Trophoblast cell (in vitro differentiated cells and primary cell): ENCODE measurements around the gene ZDHHC8.

Source experiments
- DNase-seq, 2 donors: peaks; one replicate each; pipeline ENCODE4 v3.0.0-alpha.2; 2016
- H2AFZ ChIP-seq: 2 replicates; pipeline ENCODE4 v1.6.1; 2013; ENCODE audit warnings: low read length, moderate library complexity, mild to moderate bottlenecking; ENCODE audit not compliant: insufficient read depth, poor library complexity
- H2AK5ac ChIP-seq: 2 replicates; pipeline ENCODE4 v1.6.1; 2013; ENCODE audit warnings: mild to moderate bottlenecking, low read length
- H2BK120ac ChIP-seq: 2 replicates; pipeline ENCODE4 v1.6.1; 2013; ENCODE audit warnings: low read length, mild to moderate bottlenecking, moderate library complexity; ENCODE audit not compliant: insufficient read depth, poor library complexity
- H2BK12ac ChIP-seq: 2 replicates; pipeline ENCODE4 v1.6.1; 2013; ENCODE audit warnings: mild to moderate bottlenecking, low read length, moderate library complexity
- H2BK5ac ChIP-seq: 2 replicates; pipeline ENCODE4 v1.6.1; 2013; ENCODE audit warnings: low read length, low read depth, moderate library complexity, mild to moderate bottlenecking; ENCODE audit not compliant: poor library complexity
- H3K14ac ChIP-seq: 2 replicates; pipeline ENCODE4 v1.6.1; 2013; ENCODE audit warnings: mild to moderate bottlenecking, low read length
- H3K18ac ChIP-seq: 2 replicates; pipeline ENCODE4 v1.6.1; 2013; ENCODE audit warnings: mild to moderate bottlenecking, low read length
- H3K23ac ChIP-seq: 2 replicates; pipeline ENCODE4 v1.6.1; 2013; ENCODE audit warnings: low read length
- H3K27ac ChIP-seq: 2 replicates; pipeline ENCODE4 v1.5.1; 2013; ENCODE audit warnings: low read depth, mild to moderate bottlenecking, inconsistent platforms, low read length, moderate library complexity
- H3K27me3 ChIP-seq: 2 replicates; pipeline ENCODE4 v1.6.1; 2013; ENCODE audit warnings: inconsistent platforms, mild to moderate bottlenecking, low read length, moderate library complexity; ENCODE audit not compliant: insufficient read depth
- H3K36me3 ChIP-seq, 2 experiments: 1 replicate in 1 of 2; 2 replicates in 1 of 2; pipeline ENCODE4 v1.6.1; 2013; ENCODE audit warnings: low read length in 2 of 2, mild to moderate bottlenecking in 2 of 2, moderate library complexity in 1 of 2; ENCODE audit not compliant: insufficient read depth in 2 of 2, control insufficient read depth in 1 of 2
- H3K4ac ChIP-seq: 2 replicates; pipeline ENCODE4 v1.6.1; 2013; ENCODE audit warnings: low read depth, mild to moderate bottlenecking, low read length, moderate library complexity
- H3K4me1 ChIP-seq, 2 experiments: 1 replicate in 1 of 2; 2 replicates in 1 of 2; pipeline ENCODE4 v1.6.1; 2013; ENCODE audit warnings: low read length in 2 of 2, mild to moderate bottlenecking in 2 of 2, moderate library complexity in 1 of 2; ENCODE audit not compliant: insufficient read depth in 2 of 2, control insufficient read depth in 1 of 2
- H3K4me2 ChIP-seq: 2 replicates; pipeline ENCODE4 v1.6.1; 2013; ENCODE audit warnings: inconsistent platforms, mild to moderate bottlenecking, low read length, moderate library complexity
- H3K4me3 ChIP-seq: 2 replicates; pipeline ENCODE4 v1.5.1; 2013; ENCODE audit warnings: mild to moderate bottlenecking, low read depth, low read length, inconsistent platforms
- H3K79me1 ChIP-seq: one replicate; pipeline ENCODE4 v1.6.1; 2013; ENCODE audit warnings: low read length
- H3K79me2 ChIP-seq: 2 replicates; pipeline ENCODE4 v1.6.1; 2013; ENCODE audit warnings: low read length, mild to moderate bottlenecking; ENCODE audit not compliant: control insufficient read depth, insufficient read depth, poor library complexity
- H3K9ac ChIP-seq: 2 replicates; pipeline ENCODE4 v1.6.1; 2013; ENCODE audit warnings: mild to moderate bottlenecking, low read length
- H3K9me3 ChIP-seq: 2 replicates; pipeline ENCODE4 v1.6.1; 2013; ENCODE audit warnings: low read depth, mild to moderate bottlenecking, control low read depth, inconsistent platforms, low read length; ENCODE audit not compliant: insufficient read depth
- H4K12ac ChIP-seq: 2 replicates; pipeline ENCODE4 v1.6.1; 2013; ENCODE audit warnings: low read depth, mild to moderate bottlenecking, low read length, moderate library complexity
- H4K8ac ChIP-seq: 2 replicates; pipeline ENCODE4 v1.6.1; 2013; ENCODE audit warnings: low read depth, mild to moderate bottlenecking, low read length, moderate library complexity
- H4K91ac ChIP-seq: one replicate; pipeline ENCODE4 v1.6.1; 2013; ENCODE audit warnings: low read depth, mild to moderate bottlenecking, low read length, moderate library complexity
- WGBS: extraction: QIAGEN DNeasy Blood & Tissue Kit; methylation state at CpG from one replicate; pipeline ENCODE4 v1.1.7; 2013; ENCODE audit warnings: missing lambda C conversion rate; ENCODE audit not compliant: insufficient read length, insufficient coverage; ENCODE audit errors: extremely low coverage; 5-methylcytosine and 5-hydroxymethylcytosine counted together

Gene ZDHHC8

DNA sequence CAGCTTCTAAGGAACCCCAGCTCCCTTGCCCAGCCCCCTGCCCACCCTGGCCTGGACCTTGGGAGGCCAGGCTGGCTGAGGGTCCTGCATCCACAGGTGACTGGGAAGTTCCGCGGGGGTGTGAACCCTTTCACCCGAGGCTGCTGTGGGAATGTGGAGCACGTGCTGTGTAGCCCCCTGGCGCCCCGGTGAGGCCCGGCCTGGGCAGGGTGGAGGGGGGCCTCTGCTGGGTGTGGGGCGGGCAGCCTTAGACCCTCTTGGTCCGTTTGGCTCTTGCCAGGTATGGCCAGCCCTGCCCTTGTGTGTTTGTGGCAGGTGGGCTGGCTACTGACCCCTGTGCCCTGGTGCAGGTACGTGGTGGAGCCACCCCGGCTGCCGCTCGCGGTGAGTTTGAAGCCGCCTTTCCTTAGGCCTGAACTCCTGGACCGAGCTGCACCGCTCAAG, 8.9 kb downstream of the ZDHHC8 start:
- Histone ChIP-seq H3K14ac (no peak overlapping the region), H3K4me2 (no peak overlapping the region), H3K9ac (no peak overlapping the region), H4K91ac (no peak overlapping the region), H4K8ac (no peak overlapping the region), H3K36me3 (peaks cover 20 to 28% of the 10 kb centered on the region in 2 experiments), H3K4ac (no peak overlapping the region), H3K9me3 (peaks cover 4% of the 10 kb centered on the region), H2AK5ac (no peak overlapping the region), H3K4me1 (peaks cover 13 to 15% of the 10 kb centered on the region in 2 experiments), H2BK120ac (no peak overlapping the region), H3K4me3 (no peak overlapping the region), H2BK12ac (no peak overlapping the region), H3K79me2 (no peaks in the 10 kb centered on the region), H2AFZ (no peak overlapping the region), H2BK5ac (no peak overlapping the region), H4K12ac (no peak overlapping the region), H3K18ac (no peak overlapping the region), H3K23ac (no peak overlapping the region), H3K79me1 (peaks cover 7% of the 10 kb centered on the region), H3K27me3 (no peaks in the 10 kb centered on the region), H3K27ac (no peak overlapping the region)
- WGBS = no CpG with 5 or more reads among the region's 17 CpGs
- DNase-seq = no peak

- peak overlapping the region; percentile 50 for H4K91ac ChIP-seq
- peak overlapping the region; percentile 52 for H4K8ac ChIP-seq
- no peak overlapping the region for H2AFZ ChIP-seq
- H3K4me2 ChIP-seq = no peak overlapping the region
- H3K23ac ChIP-seq = no peak overlapping the region
- H2BK120ac ChIP-seq = peak overlapping the region; percentile 13
- H3K27ac ChIP-seq = peak overlapping the region; percentile 9
- peaks cover 1% of the 10 kb centered on the region for H3K9me3 ChIP-seq
- peak; percentile 86 to 93 for DNase-seq
- H3K14ac ChIP-seq = peak overlapping the region; percentile 50
- peak overlapping the region; percentile 7 for H2BK5ac ChIP-seq
- H3K4ac ChIP-seq = no peak overlapping the region
- peak overlapping the region; percentile 18 for H3K18ac ChIP-seq
- H3K9ac ChIP-seq = no peak overlapping the region
- H3K36me3 ChIP-seq = peaks cover 22 to 28% of the 10 kb centered on the region in 2 experiments
- H2AK5ac ChIP-seq = peak overlapping the region; percentile 6
- no peak overlapping the region for H4K12ac ChIP-seq
- H3K4me1 ChIP-seq = peaks cover 13 to 15% of the 10 kb centered on the region in 2 experiments
- H3K79me2 ChIP-seq = no peaks in the 10 kb centered on the region
- H3K79me1 ChIP-seq = peaks cover 7% of the 10 kb centered on the region
- no peak overlapping the region for H3K4me3 ChIP-seq
- no peak overlapping the region for H2BK12ac ChIP-seq
- no CpG with 5 or more reads among the region's 22 CpGs for WGBS
- no peaks in the 10 kb centered on the region for H3K27me3 ChIP-seq
These were observed 9.8 kb downstream of the ZDHHC8 start for GRCh38 chr22:20141186-20142077.

DNA sequence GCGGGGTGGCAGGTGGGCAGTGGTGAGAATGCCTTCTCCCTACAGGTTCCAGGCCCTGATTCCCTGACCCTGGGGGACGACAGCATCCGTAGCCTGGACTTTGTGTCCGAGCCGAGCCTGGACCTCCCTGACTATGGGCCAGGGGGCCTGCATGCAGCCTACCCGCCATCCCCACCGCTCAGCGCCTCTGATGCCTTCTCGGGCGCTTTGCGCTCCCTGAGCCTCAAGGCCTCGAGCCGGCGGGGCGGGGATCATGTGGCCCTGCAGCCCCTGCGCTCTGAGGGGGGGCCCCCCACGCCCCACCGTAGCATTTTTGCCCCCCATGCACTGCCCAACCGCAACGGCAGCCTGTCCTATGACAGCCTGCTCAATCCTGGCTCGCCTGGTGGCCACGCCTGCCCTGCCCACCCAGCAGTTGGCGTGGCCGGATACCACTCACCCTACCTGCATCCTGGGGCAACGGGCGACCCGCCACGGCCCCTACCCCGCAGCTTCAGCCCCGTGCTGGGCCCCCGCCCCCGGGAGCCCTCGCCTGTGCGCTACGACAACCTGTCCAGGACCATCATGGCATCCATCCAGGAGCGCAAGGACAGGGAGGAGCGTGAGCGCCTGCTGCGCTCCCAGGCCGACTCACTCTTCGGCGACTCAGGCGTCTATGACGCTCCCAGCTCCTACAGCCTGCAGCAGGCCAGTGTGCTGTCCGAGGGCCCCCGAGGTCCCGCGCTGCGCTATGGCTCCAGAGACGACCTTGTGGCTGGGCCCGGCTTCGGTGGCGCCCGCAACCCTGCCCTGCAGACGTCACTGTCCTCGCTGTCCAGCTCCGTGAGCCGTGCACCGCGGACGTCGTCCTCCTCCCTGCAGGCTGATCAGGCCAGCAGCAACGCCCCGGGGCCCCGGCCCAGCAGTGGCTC, 11.4 kb downstream of the ZDHHC8 start:
- peak; percentile 67 to 71 for DNase-seq
- WGBS = no CpG with 5 or more reads among the region's 65 CpGs

GRCh38 chr22:20143883-20144665, 12.5 kb downstream of the ZDHHC8 start:
- no peak overlapping the region for H2BK5ac ChIP-seq
- H4K91ac ChIP-seq = no peak overlapping the region
- no peaks in the 10 kb centered on the region for H3K27me3 ChIP-seq
- no peak overlapping the region for H3K9ac ChIP-seq
- no CpG with 5 or more reads among the region's 19 CpGs for WGBS
- no peak overlapping the region for H3K14ac ChIP-seq
- no peak overlapping the region for H3K18ac ChIP-seq
- H3K9me3 ChIP-seq = no peaks in the 10 kb centered on the region
- no peak overlapping the region for H2BK120ac ChIP-seq
- H3K4me3 ChIP-seq = no peak overlapping the region
- H2AFZ ChIP-seq = no peak overlapping the region
- peaks cover 7% of the 10 kb centered on the region for H3K79me1 ChIP-seq
- H3K4me2 ChIP-seq = no peak overlapping the region
- H3K4me1 ChIP-seq = peaks cover 13 to 15% of the 10 kb centered on the region in 2 experiments
- DNase-seq = no peak
- no peak overlapping the region for H3K27ac ChIP-seq
- H4K8ac ChIP-seq = no peak overlapping the region
- H2BK12ac ChIP-seq = no peak overlapping the region
- no peak overlapping the region for H3K4ac ChIP-seq
- no peak overlapping the region for H4K12ac ChIP-seq
- no peaks in the 10 kb centered on the region for H3K79me2 ChIP-seq
- peaks cover 22 to 28% of the 10 kb centered on the region in 2 experiments for H3K36me3 ChIP-seq
- H3K23ac ChIP-seq = no peak overlapping the region
- H2AK5ac ChIP-seq = no peak overlapping the region

More for the DNA sequence above, 11.4 kb downstream of the ZDHHC8 start:
- Histone ChIP-seq H3K79me2 (no peaks in the 10 kb centered on the region), H4K12ac (no peak overlapping the region), H3K4me1 (peaks cover 13 to 15% of the 10 kb centered on the region in 2 experiments), H3K79me1 (peaks cover 7% of the 10 kb centered on the region), H3K27me3 (no peaks in the 10 kb centered on the region), H3K9ac (no peak overlapping the region), H3K9me3 (no peaks in the 10 kb centered on the region), H3K4me2 (no peak overlapping the region), H4K8ac (no peak overlapping the region), H3K14ac (no peak overlapping the region), H3K18ac (no peak overlapping the region), H3K27ac (no peak overlapping the region), H3K4me3 (no peak overlapping the region), H4K91ac (peak overlapping the region; percentile 50), H2BK5ac (no peak overlapping the region), H3K4ac (no peak overlapping the region), H3K36me3 (peaks cover 22 to 28% of the 10 kb centered on the region in 2 experiments), H2AK5ac (no peak overlapping the region), H3K23ac (no peak overlapping the region), H2AFZ (no peak overlapping the region), H2BK12ac (no peak overlapping the region), H2BK120ac (no peak overlapping the region)
